Lower lobe of right lung (tissue), 2 donors: ENCODE measurements around the gene TRAF3IP3. TPM values are rescaled to one million over a fixed set of nuclear protein-coding genes. Genes with fewer than 3 reads are reported as not detected.

Source experiments
- ATAC-seq, 2 donors: fragments of 200-7000 bp; cut with Tn5 transposase; one replicate each; pipeline ENCODE4 v1.9.1; 2020 to 2022; ENCODE audit warnings: mild to moderate bottlenecking in 2 of 2, moderate library complexity in 2 of 2
- DNase-seq: peaks from one replicate; pipeline ENCODE4 v3.0.0-alpha.2; 2020
- H3K27ac ChIP-seq: fragments of 200-600 bp; one replicate; pipeline ENCODE4 v1.8.0; 2022
- H3K27me3 ChIP-seq: fragments of 200-600 bp; one replicate; pipeline ENCODE4 v1.8.0; 2022; ENCODE audit warnings: low read depth
- H3K36me3 ChIP-seq: fragments of 200-600 bp; one replicate; pipeline ENCODE4 v1.8.0; 2022; ENCODE audit warnings: mild to moderate bottlenecking
- H3K4me1 ChIP-seq: fragments of 200-600 bp; one replicate; pipeline ENCODE4 v1.8.0; 2022
- H3K4me3 ChIP-seq: fragments of 200-600 bp; one replicate; pipeline ENCODE4 v1.8.0; 2022; ENCODE audit warnings: mild to moderate bottlenecking
- H3K9me3 ChIP-seq: fragments of 200-600 bp; one replicate; pipeline ENCODE4 v1.8.0; 2022
- CTCF ChIP-seq: fragments of 200-600 bp; IDR thresholded peaks from one replicate; pipeline ENCODE4 v1.8.0; 2022; ENCODE audit warnings: antibody characterized with exemption, mild to moderate bottlenecking
- intact Hi-C: fragments of 100-400 bp; cut with DNase I; formaldehyde crosslinking; loops from one replicate; pipeline ENCODE4 v1.11.0; 2022
- total RNA-seq: library from RNA; stranded (reverse); fragmentation: NEBNext Ultra II Directional; extraction: Animal tissue kit (Norgen Biotek cat#: 25700); gene quantifications from one replicate; pipeline ENCODE4 v1.2.1, GENCODE V29; 2021
- donor health status: DM: no; HTN: yes; CAD: no; lungs with severe emphysema.

Gene TRAF3IP3
- total RNA-seq, 1 donor from 2014 or later: 12.4 TPM

- DNase-seq (no peak), ATAC-seq (no peak)
- Histone ChIP-seq H3K4me1 (peaks cover 29% of the 10 kb centered on the region), H3K27me3 (no peaks in the 10 kb centered on the region), H3K9me3 (no peaks in the 10 kb centered on the region), H3K27ac (no peak overlapping the region), H3K4me3 (no peak overlapping the region), H3K36me3 (peaks cover 4% of the 10 kb centered on the region)
- TF ChIP-seq CTCF: no peak
- intact Hi-C loops: no loop called here
These were observed 16.3 kb downstream of the TRAF3IP3 start for GRCh38 chr1:209772126-209772525.

GRCh38 chr1:209774592-209774991, 18.7 kb downstream of the TRAF3IP3 start:
- Histone ChIP-seq H3K36me3 (peaks cover 24% of the 10 kb centered on the region), H3K9me3 (no peaks in the 10 kb centered on the region), H3K27ac (no peak overlapping the region), H3K4me1 (peaks cover 5% of the 10 kb centered on the region), H3K27me3 (no peaks in the 10 kb centered on the region), H3K4me3 (no peak overlapping the region)
- no peak for TF ChIP-seq CTCF
- no peak for ATAC-seq
- no peak for DNase-seq
- intact Hi-C loops: no loop called here

GRCh38 chr1:209775678-209776077, 19.8 kb downstream of the TRAF3IP3 start:
- no peak for DNase-seq
- peaks cover 24% of the 10 kb centered on the region for H3K36me3 ChIP-seq
- no peak for ATAC-seq
- no peaks in the 10 kb centered on the region for H3K4me1 ChIP-seq
- H3K27ac ChIP-seq: no peak overlapping the region
- no peaks in the 10 kb centered on the region for H3K9me3 ChIP-seq
- no peaks in the 10 kb centered on the region for H3K27me3 ChIP-seq
- H3K4me3 ChIP-seq: no peak overlapping the region
- TF ChIP-seq CTCF: no peak
- intact Hi-C loops: no loop called here

- TF ChIP-seq CTCF: no peak
- Histone ChIP-seq H3K36me3 (peaks cover 24% of the 10 kb centered on the region), H3K4me3 (no peak overlapping the region), H3K4me1 (no peaks in the 10 kb centered on the region), H3K27ac (no peak overlapping the region), H3K9me3 (no peaks in the 10 kb centered on the region), H3K27me3 (no peaks in the 10 kb centered on the region)
- no peak for ATAC-seq
- DNase-seq: no peak
- intact Hi-C loops: no loop called here
These were observed 21.7 kb downstream of the TRAF3IP3 start for GRCh38 chr1:209777587-209777986.

- intact Hi-C loops: no loop called here
- TF ChIP-seq CTCF: no peak
- Histone ChIP-seq H3K4me1 (no peaks in the 10 kb centered on the region), H3K4me3 (no peak overlapping the region), H3K36me3 (peaks cover 24% of the 10 kb centered on the region), H3K27ac (no peak overlapping the region), H3K9me3 (no peaks in the 10 kb centered on the region), H3K27me3 (no peaks in the 10 kb centered on the region)
- no peak for ATAC-seq
- no peak for DNase-seq
These were observed 22.2 kb downstream of the TRAF3IP3 start for GRCh38 chr1:209778102-209778501.

GRCh38 chr1:209780268-209780667, 24.4 kb downstream of the TRAF3IP3 start:
- ATAC-seq: no peak
- H3K4me1 ChIP-seq: peaks cover 15% of the 10 kb centered on the region
- no peak overlapping the region for H3K27ac ChIP-seq
- H3K4me3 ChIP-seq: no peak overlapping the region
- intact Hi-C loops: no loop called here
- TF ChIP-seq CTCF: no peak
- no peaks in the 10 kb centered on the region for H3K9me3 ChIP-seq
- no peaks in the 10 kb centered on the region for H3K27me3 ChIP-seq
- no peak for DNase-seq
- peaks cover 21% of the 10 kb centered on the region for H3K36me3 ChIP-seq
